HG03025 (cell line): ENCODE results near the gene NPIPA1.
"Not testable (repeated sequence)": the region's sequence is repeated elsewhere in the genome, so short reads cannot be mapped to it uniquely, and the experiment has no call there.

ENCODE experiments used
- ATAC-seq: cut with Tn5 transposase; IDR thresholded peaks from one replicate; pipeline ENCODE4 v1.9.1; 2021; ENCODE audit warnings: mild to moderate bottlenecking, moderate library complexity; ENCODE audit not compliant: unreplicated experiment, low FRiP score

The NPIPA1 gene

GRCh38 chr16:14937143-14937542, at the start of gene NPIPA1:
NPIPA1 (plus strand) TSS chr16:14937443; CDS start chr16:14937443, 0 bp downstream.
- not testable (repeated sequence) for ATAC-seq

DNA sequence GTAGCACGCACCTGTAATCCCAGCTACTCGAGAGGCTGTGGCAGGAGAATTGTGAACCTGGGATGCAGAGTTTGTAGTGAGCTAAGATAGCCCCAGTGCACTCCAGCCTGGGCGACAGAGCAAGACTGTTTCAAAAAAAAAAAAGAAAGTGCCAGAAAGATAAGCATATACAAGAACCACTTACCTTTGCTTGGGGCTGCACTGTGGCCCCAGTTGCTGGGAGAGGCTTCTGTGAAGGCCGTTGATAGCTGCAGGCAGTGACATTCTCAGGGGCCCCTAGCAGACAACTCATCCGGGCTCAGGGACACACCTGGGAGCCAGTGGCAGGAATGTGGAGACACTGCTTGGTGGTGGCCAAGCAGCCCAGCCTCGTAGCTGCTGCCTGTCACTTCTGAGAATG, 45.1 kb upstream of the NPIPA1 start:
- ATAC-seq = not testable (repeated sequence)

DNA sequence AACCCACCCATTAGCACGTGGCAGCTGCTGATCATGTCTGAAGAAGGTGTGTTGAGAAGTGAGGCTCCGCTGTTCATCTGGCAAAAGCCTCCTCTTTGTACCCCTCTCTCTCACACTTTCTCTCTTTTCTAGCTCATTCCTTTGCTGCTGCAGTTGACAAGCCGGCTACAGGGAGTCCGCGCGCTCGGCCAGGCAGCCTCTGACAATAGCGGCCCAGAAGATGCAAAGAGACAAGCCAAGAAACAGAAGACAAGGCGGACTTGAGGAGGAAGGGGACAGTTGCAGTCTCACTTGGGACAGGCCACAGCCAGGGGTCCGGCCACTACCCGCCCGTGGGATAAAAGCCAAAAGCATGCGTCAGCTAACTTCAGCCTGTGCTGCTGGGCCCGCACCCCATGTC, 41.9 kb upstream of the NPIPA1 start:
- ATAC-seq = not testable (repeated sequence)

DNA sequence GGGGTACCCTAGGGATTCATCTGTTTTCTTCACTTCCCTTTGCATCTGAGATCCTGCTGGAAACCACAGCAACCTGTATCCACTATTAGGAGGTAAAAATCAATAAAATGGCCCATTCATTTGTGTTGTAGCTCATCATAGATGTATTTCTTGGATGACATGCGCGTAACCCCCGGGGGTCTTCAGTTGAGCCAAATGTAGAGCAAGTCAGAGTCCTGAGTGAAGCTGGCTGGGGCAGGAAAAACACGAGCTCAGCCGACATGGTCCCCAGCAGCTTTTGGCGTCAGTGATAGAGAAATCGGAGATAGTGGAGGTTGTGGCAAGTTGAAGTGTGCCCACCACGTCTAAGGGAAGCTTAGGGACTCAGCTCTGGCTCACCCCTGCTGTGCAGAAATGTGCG, 41.2 kb upstream of the NPIPA1 start:
- not testable (repeated sequence) for ATAC-seq

DNA sequence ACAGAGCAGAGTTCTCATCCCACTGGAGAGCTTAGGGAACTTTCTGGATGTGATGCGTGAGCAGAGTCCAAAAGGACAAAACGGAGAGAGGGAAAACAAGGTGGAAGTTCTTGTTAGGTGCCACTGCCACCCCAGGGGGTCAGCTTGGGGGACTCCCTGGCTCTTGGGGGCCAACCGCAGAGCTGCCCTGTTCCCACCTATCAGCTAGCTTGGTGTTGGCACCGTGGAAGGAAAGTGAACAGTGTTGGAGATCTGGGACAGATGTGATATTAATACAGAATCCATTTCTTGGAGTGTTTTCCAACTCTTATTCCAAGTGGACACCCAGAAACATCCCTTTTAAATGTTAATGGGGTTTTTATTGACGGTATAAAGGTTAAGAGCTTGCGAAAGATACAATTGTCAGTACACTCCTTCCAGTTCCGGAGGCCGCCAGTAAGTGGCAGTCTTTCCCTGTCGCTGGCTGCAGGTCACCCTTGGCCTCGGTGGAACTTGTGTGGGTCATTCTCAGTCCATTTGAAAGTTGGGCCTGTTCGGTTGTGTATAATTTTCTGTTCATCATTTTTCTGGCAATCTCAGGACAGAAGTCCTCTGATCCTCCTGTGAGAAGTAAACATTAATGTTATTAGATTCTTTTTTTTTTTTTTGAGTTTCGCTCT, 40.1 kb upstream of the NPIPA1 start:
- ATAC-seq = not testable (repeated sequence)

GRCh38 chr16:14898162-14898561, 39.1 kb upstream of the NPIPA1 start:
- ATAC-seq = not testable (repeated sequence)

DNA sequence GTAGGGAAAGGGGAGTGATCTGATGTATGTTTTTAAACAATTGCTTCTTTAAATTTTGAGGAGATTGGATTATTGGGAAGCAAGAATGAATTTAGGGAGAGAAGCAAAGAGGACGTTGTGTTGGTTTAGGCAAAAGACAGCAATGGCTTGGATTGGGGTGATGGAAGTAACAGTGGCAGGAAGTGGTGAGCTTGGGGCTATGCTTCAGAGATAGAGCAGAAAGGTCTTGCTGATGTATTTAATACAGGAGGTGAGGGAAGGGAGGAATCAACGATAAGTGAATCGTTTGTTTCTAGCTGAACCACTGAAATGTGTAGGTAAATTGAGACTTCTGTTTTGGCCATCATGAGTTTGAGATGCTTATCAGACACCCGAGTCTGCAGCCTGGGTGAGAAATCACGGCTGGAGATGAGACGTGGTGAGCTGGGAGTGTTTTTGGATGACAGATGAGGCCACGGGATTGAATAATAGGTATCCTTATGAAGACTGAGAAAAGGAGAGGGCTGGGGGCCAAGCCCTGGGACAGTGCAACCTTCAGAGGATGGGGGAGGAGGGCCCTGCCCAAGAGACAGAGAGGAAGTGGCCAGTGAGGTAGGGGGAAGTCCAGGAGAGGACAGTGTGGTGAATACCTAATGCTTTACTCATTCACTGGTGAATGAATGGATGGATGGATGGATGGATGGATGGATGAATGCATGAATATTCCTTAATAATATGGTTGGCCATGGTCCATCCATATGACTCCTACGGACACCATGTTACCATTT, 33.9 kb upstream of the NPIPA1 start:
- not testable (repeated sequence) for ATAC-seq

DNA sequence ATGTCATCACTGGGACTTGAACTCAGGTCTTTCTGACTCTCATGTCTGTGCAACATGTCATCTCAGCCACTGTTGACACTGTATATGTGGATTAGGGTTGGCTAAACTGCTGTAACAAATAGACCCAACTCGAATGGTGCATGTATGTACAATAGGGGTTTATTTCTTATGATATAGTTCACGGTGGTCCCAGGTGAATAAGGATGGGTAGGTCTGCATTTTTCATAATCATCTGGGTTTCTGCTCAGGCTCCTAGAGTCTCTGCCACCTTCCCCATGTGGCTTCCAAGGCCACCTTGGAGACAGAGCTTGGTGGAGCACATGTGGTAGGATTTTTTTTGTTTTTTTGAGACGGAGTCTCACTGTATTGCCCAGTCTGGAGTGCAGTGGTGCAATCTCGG, 27.5 kb upstream of the NPIPA1 start:
- ATAC-seq = not testable (repeated sequence)

- ATAC-seq = not testable (repeated sequence)
These were observed 26.2 kb upstream of the NPIPA1 start for GRCh38 chr16:14910833-14911629.

DNA sequence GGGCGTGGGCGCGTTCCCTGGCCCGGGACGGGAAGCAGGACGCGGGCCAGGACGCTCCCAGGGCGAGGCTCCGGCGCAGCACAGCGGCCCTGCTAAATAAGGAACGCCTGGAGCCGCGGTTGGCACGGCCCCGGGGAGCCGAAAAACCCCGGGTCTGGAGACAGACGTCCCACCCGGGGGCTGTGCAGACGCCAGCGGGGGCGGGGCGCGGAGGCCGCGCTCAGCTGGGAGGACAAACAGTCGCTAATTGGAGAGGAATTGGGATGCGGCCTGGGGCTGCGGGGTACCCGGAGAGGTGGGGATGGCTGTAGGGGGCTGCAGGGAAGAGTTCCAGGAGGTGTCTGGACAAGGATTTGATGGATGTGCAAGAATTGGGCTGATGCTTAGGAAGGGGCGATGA, 25.3 kb upstream of the NPIPA1 start:
- ATAC-seq = not testable (repeated sequence)

- ATAC-seq = not testable (repeated sequence)
These were observed 24.7 kb upstream of the NPIPA1 start for GRCh38 chr16:14912588-14912987.

- not testable (repeated sequence) for ATAC-seq
These were observed 18.7 kb upstream of the NPIPA1 start for GRCh38 chr16:14918504-14918903.

DNA sequence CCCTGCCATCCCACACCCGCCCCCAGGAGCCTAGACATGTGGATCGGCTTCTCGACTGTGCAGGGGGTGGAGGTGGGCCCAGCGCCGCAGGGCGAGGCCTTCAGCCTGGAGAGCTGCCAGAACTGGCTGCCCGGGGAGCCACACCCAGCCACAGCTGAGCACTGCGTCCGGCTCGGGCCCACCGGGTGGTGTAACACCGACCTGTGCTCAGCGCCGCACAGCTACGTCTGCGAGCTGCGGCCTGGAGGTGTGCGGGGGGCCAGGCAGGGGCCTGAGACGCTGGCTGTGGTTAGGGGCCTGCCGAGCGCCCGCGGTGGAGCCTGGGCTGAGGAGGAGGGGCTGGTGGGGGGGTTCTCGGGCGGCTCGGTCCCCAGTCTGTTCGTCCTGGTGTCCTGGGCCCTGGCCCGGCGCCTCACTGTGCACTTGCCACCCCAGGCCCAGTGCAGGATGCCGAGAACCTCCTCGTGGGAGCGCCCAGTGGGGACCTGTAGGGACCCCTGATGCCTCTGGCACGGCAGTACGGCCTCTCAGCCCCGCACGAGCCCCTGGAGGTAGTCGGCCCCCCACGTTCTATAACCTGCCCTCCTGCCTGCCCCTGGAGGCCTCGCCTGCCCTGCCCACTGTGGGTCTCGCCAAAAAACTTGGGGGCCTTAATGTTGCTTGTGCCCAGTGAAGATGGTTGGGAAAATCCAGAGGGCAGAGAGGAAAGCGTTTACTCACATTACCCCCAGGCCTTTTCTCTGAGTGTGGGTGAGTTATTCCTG, 17.2 kb upstream of the NPIPA1 start:
- ATAC-seq = not testable (repeated sequence)

DNA sequence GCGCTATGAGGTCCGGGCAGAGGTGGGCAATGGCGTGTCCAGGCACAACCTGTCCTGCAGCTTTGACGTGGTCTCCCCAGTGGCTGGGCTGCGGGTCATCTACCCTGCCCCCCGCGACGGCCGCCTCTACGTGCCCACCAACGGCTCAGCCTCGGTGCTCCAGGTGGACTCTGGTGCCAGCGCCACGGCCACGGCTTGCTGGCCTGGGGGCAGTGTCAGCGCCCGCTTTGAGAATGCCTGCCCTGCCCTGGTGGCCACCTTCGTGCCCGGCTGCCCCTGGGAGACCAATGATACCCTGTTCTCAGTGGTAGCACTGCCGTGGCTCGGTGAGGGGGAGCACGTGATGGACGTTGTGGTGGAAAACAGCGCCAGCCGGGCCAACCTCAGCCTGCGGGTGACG, 15.0 kb upstream of the NPIPA1 start:
- ATAC-seq = not testable (repeated sequence)

GRCh38 chr16:14922968-14923367, 14.3 kb upstream of the NPIPA1 start:
- not testable (repeated sequence) for ATAC-seq

GRCh38 chr16:14923394-14924088, 13.7 kb upstream of the NPIPA1 start:
- ATAC-seq = not testable (repeated sequence)

DNA sequence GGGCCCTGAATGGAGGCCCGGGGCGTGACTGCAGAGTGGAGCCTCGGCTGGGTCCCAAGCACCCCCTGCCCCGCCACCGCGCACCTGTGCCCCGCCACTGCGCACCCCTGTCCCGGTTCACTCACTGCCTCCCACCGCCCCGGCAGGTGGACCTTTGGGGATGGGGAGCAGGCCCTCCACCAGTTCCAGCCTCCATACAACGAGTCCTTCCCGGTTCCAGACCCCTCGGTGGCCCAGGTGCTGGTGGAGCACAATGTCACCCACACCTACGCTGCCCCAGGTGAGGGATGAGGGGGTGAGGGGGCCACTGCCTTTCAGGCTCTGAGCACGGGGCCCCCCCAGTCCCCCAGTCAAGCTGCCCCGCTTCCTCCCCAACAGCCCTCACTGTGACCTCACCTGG, 12.9 kb upstream of the NPIPA1 start:
- ATAC-seq = not testable (repeated sequence)

GRCh38 chr16:14924982-14925381, 12.3 kb upstream of the NPIPA1 start:
- ATAC-seq = not testable (repeated sequence)

- ATAC-seq = not testable (repeated sequence)
These were observed 9.1 kb upstream of the NPIPA1 start for GRCh38 chr16:14928064-14928714.
